Breast epithelium (tissue), 4 donors: ENCODE measurements around the gene CNTN1. TPM values are rescaled to one million over a fixed set of nuclear protein-coding genes. Genes with fewer than 3 reads are reported as not detected.

Experiments used
- DNase-seq, 2 donors: peaks; one replicate each; pipeline ENCODE4 v3.0.0-alpha.2; 2019; ENCODE audit warnings: low spot score in 2 of 2
- H3K27ac ChIP-seq, 2 donors: fragments of 200-600 bp; sonication (generic) in 1 of 2; one replicate each; pipeline ENCODE4 v1.5.1; 2016 to 2019; ENCODE audit warnings: mild to moderate bottlenecking in 1 of 2
- H3K27me3 ChIP-seq, 2 donors: fragments of 200-600 bp; sonication (generic) in 1 of 2; one replicate each; pipeline versions ENCODE4 v1.5.1 to v1.6.0; 2017 to 2019; ENCODE audit warnings: control low read depth in 1 of 2, mild to moderate bottlenecking in 1 of 2
- H3K36me3 ChIP-seq: fragments of 200-600 bp; one replicate; pipeline ENCODE4 v1.5.1; 2019
- H3K4me1 ChIP-seq, 2 donors: fragments of 200-600 bp; sonication (generic); one replicate each; pipeline ENCODE4 v1.5.1; 2016 to 2019; ENCODE audit warnings: control low read depth in 1 of 2
- H3K4me3 ChIP-seq, 3 donors: fragments of 200-600 bp; sonication (generic); 1 replicate in 2 of 3; 2 replicates in 1 of 3; pipeline ENCODE4 v1.5.1; 2016 to 2019; ENCODE audit warnings: mild to moderate bottlenecking in 3 of 3, moderate library complexity in 2 of 3
- H3K9me3 ChIP-seq, 2 donors: fragments of 200-600 bp; sonication (generic) in 1 of 2; one replicate each; pipeline ENCODE4 v1.5.1; 2016 to 2019; ENCODE audit warnings: control low read depth in 1 of 2
- POLR2A ChIP-seq: fragments of 450-650 bp; IDR thresholded peaks from one replicate; pipeline ENCODE4 v1.6.1; 2016; ENCODE audit warnings: antibody characterized with exemption, mild to moderate bottlenecking, moderate library complexity
- POLR2AphosphoS5 ChIP-seq, 3 donors: sonication (generic); formaldehyde crosslinking; IDR thresholded peaks; one replicate each; pipeline ENCODE4 v1.6.1; 2017; ENCODE audit warnings: antibody characterized with exemption in 3 of 3
- intact Hi-C: fragments of 100-400 bp; cut with DNase I; formaldehyde crosslinking; loops from one replicate; pipeline ENCODE4 v1.15.1; 2023; ENCODE audit warnings: low total_unique reads
- total RNA-seq, 3 donors: library from RNA; depleted of rRNA; stranded (reverse); fragments of >200 nt; gene quantifications; one replicate each; pipeline ENCODE4 v1.1.0, GENCODE V29; 2016
- TF ChIP-seq, protein P1 (sequence below), 3 donors: fragments of 450-650 bp; IDR thresholded peaks; one replicate each; pipeline ENCODE4 v1.5.1; 2016 to 2017; ENCODE audit warnings: antibody characterized with exemption in 3 of 3, mild to moderate bottlenecking in 3 of 3, moderate library complexity in 3 of 3

Gene CNTN1
- total RNA-seq, 3 donors from 2014 or later: 1.1 to 16.4 (median 7.2) TPM

GRCh38 chr12:40693207-40693821 lies 1.1 kb downstream of the CNTN1 start:
- peak; percentile 28 to 53 for DNase-seq
- intact Hi-C loops: no loop called here
- no peaks in the 10 kb centered on the region for H3K9me3 ChIP-seq
- TF ChIP-seq POLR2A (no peak), POLR2AphosphoS5 (IDR thresholded peaks at IDR 0.05) (no peak)
- TF ChIP-seq, protein P1, sequence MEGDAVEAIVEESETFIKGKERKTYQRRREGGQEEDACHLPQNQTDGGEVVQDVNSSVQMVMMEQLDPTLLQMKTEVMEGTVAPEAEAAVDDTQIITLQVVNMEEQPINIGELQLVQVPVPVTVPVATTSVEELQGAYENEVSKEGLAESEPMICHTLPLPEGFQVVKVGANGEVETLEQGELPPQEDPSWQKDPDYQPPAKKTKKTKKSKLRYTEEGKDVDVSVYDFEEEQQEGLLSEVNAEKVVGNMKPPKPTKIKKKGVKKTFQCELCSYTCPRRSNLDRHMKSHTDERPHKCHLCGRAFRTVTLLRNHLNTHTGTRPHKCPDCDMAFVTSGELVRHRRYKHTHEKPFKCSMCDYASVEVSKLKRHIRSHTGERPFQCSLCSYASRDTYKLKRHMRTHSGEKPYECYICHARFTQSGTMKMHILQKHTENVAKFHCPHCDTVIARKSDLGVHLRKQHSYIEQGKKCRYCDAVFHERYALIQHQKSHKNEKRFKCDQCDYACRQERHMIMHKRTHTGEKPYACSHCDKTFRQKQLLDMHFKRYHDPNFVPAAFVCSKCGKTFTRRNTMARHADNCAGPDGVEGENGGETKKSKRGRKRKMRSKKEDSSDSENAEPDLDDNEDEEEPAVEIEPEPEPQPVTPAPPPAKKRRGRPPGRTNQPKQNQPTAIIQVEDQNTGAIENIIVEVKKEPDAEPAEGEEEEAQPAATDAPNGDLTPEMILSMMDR (IDR thresholded peaks at IDR 0.05): no peak
- peak overlapping the region; percentile 52 to 88 (median 69) for H3K4me3 ChIP-seq
- H3K27ac ChIP-seq: peak overlapping the region in 1 of 2 donors; percentile 55
- no peaks in the 10 kb centered on the region for H3K4me1 ChIP-seq
- no peaks in the 10 kb centered on the region for H3K36me3 ChIP-seq
- H3K27me3 ChIP-seq: peaks cover 0 to 13% of the 10 kb centered on the region in 2 donors

GRCh38 chr12:40697566-40698259 lies 5.5 kb downstream of the CNTN1 start:
- Histone ChIP-seq H3K4me1 (no peaks in the 10 kb centered on the region), H3K27me3 (peaks cover 0 to 6% of the 10 kb centered on the region in 2 donors), H3K9me3 (no peaks in the 10 kb centered on the region), H3K27ac (no peak overlapping the region), H3K4me3 (no peak overlapping the region), H3K36me3 (no peaks in the 10 kb centered on the region)
- TF ChIP-seq, protein P1 (IDR thresholded peaks at IDR 0.05): no peak
- TF ChIP-seq POLR2A (no peak), POLR2AphosphoS5 (IDR thresholded peaks at IDR 0.05) (no peak)
- intact Hi-C loops: no loop called here
- no peak for DNase-seq

DNA sequence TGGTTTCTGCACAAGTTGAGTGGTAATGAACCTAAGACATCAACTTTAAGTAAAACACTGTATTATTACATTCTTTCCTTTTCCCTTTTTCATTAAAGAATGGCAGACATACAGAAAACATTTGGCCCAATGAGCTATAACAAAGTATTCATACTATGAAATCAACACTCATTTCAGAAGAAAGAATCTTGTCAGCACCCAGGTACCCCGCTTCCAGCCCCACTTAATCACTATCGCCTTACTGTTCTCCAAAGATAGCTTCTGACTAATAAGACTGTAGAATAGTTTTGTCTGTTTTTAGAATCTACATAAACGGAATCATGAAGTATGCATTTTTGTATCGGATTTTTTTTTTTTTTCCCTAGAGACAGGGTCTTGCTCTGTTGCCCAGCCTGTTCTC lies 9.5 kb downstream of the CNTN1 start:
- no peaks in the 10 kb centered on the region for H3K4me1 ChIP-seq
- no peak overlapping the region for H3K4me3 ChIP-seq
- DNase-seq: no peak
- no peaks in the 10 kb centered on the region for H3K27me3 ChIP-seq
- no peaks in the 10 kb centered on the region for H3K36me3 ChIP-seq
- TF ChIP-seq POLR2A: no peak
- TF ChIP-seq POLR2AphosphoS5 (IDR thresholded peaks at IDR 0.05): no peak
- TF ChIP-seq, protein P1 (IDR thresholded peaks at IDR 0.05): no peak
- intact Hi-C loops: no loop called here
- no peak overlapping the region for H3K27ac ChIP-seq
- H3K9me3 ChIP-seq: no peaks in the 10 kb centered on the region

DNA sequence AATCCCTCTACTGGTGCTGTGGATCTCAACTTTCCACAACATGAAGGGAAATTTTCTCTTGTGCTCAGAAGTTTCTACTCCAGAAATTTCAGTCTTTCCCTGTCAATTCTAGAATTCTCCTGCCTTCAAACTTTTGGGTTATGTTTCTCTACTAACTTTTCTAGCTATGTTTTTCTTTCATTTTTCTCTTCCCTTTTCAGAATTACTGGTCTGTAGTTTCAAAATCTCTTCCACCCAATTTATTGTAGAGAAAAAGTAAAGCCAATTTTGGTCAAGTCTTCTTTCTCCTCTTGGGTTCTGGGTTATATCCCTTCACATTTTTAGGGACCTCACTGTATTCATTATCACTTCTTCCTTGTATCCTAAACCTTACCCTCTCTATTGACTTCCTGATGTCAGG lies 18.9 kb downstream of the CNTN1 start:
- Histone ChIP-seq H3K4me3 (no peak overlapping the region), H3K4me1 (no peaks in the 10 kb centered on the region), H3K9me3 (no peaks in the 10 kb centered on the region), H3K36me3 (no peaks in the 10 kb centered on the region), H3K27ac (no peak overlapping the region), H3K27me3 (no peaks in the 10 kb centered on the region)
- intact Hi-C loops: no loop called here
- TF ChIP-seq, protein P1 (IDR thresholded peaks at IDR 0.05): no peak
- TF ChIP-seq POLR2AphosphoS5 (IDR thresholded peaks at IDR 0.05): no peak
- no peak for TF ChIP-seq POLR2A
- DNase-seq: no peak

DNA sequence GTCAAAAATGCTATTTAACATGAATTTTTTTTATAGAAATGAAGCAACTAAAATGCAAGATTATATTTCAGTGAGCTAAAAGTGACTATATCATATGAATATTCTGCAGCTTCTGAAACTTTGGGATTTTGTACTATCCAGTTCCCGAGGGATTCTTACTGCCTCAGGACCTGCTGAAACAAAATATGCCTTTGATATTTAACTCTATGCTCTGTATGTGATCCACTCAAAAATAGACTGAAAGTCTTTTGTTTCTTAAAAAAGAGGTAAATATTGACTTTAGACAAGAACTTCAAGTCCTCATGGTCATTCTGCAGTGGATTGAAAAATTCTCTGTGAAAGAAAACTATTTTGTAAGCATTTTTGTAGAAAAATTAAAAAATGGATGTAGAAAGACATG lies 22.4 kb downstream of the CNTN1 start:
- H3K9me3 ChIP-seq: no peaks in the 10 kb centered on the region
- intact Hi-C loops: no loop called here
- TF ChIP-seq POLR2AphosphoS5 (IDR thresholded peaks at IDR 0.05): no peak
- TF ChIP-seq POLR2A: no peak
- TF ChIP-seq, protein P1 (IDR thresholded peaks at IDR 0.05): no peak
- H3K36me3 ChIP-seq: no peaks in the 10 kb centered on the region
- no peak overlapping the region for H3K4me3 ChIP-seq
- no peaks in the 10 kb centered on the region for H3K4me1 ChIP-seq
- no peak overlapping the region for H3K27ac ChIP-seq
- H3K27me3 ChIP-seq: no peaks in the 10 kb centered on the region
- no peak for DNase-seq
